ENCODE data around the gene C1orf141.

C1orf141 gene

GRCh38 chr1:67134695-67135094 is at the start of gene C1orf141:
TSS of gene C1orf141 (minus strand) at chr1:67134970. CDS start at chr1:67127240, 7,730 bp downstream.
- no peaks in the 10 kb centered on the region for H3K27me3 ChIP-seq (ENCODE audit: control insufficient read depth in 2 of 2, insufficient read depth in 2 of 2, low read length in 2 of 2)
- peak within 1 kb of the TSS in 1 of 2 donors; percentile 29 for H3K9ac ChIP-seq (ENCODE audit: low read depth in 1 of 2, low read length in 2 of 2)
- peak within 1 kb of the TSS in 1 of 2 donors; percentile 51 for H3K4me3 ChIP-seq (ENCODE audit: low read length in 2 of 2)
- no peaks in the 10 kb centered on the region for H3K36me3 ChIP-seq (ENCODE audit: control insufficient read depth in 2 of 2, insufficient read depth in 2 of 2, low read length in 2 of 2)
- no peaks in the 10 kb centered on the region for H3K9me3 ChIP-seq (ENCODE audit: control insufficient read depth in 2 of 2, low read length in 2 of 2)
- H3K27ac ChIP-seq (ENCODE audit: low read depth in 2 of 2, low read length in 2 of 2): no peak within 1 kb of the TSS
- H3K4me1 ChIP-seq (ENCODE audit: control insufficient read depth in 2 of 2, insufficient read depth in 2 of 2, low read length in 2 of 2): peaks cover 20 to 32% of the 10 kb centered on the region in 2 donors

GRCh38 chr1:67175530-67176087 is 40.8 kb upstream of the C1orf141 start:
- Histone ChIP-seq H3K9ac (ENCODE audit: low read depth in 1 of 2, low read length in 2 of 2) (no peak overlapping the region), H3K9me3 (ENCODE audit: control insufficient read depth in 2 of 2, low read length in 2 of 2) (no peaks in the 10 kb centered on the region), H3K36me3 (ENCODE audit: control insufficient read depth in 2 of 2, insufficient read depth in 2 of 2, low read length in 2 of 2) (no peaks in the 10 kb centered on the region), H3K27me3 (ENCODE audit: control insufficient read depth in 2 of 2, insufficient read depth in 2 of 2, low read length in 2 of 2) (no peaks in the 10 kb centered on the region), H3K4me1 (ENCODE audit: control insufficient read depth in 2 of 2, insufficient read depth in 2 of 2, low read length in 2 of 2) (no peaks in the 10 kb centered on the region), H3K4me3 (ENCODE audit: low read length in 2 of 2) (no peak overlapping the region), H3K27ac (ENCODE audit: low read depth in 2 of 2, low read length in 2 of 2) (no peak overlapping the region)

GRCh38 chr1:67174716-67175284 is 40.0 kb upstream of the C1orf141 start:
- no peak overlapping the region for H3K4me3 ChIP-seq (ENCODE audit: low read length in 2 of 2)
- no peak overlapping the region for H3K9ac ChIP-seq (ENCODE audit: low read depth in 1 of 2, low read length in 2 of 2)
- no peaks in the 10 kb centered on the region for H3K36me3 ChIP-seq (ENCODE audit: control insufficient read depth in 2 of 2, insufficient read depth in 2 of 2, low read length in 2 of 2)
- no peaks in the 10 kb centered on the region for H3K9me3 ChIP-seq (ENCODE audit: control insufficient read depth in 2 of 2, low read length in 2 of 2)
- no peaks in the 10 kb centered on the region for H3K4me1 ChIP-seq (ENCODE audit: control insufficient read depth in 2 of 2, insufficient read depth in 2 of 2, low read length in 2 of 2)
- no peak overlapping the region for H3K27ac ChIP-seq (ENCODE audit: low read depth in 2 of 2, low read length in 2 of 2)
- no peaks in the 10 kb centered on the region for H3K27me3 ChIP-seq (ENCODE audit: control insufficient read depth in 2 of 2, insufficient read depth in 2 of 2, low read length in 2 of 2)

GRCh38 chr1:67173988-67174387 is 39.2 kb upstream of the C1orf141 start:
- Histone ChIP-seq H3K4me1 (ENCODE audit: control insufficient read depth in 2 of 2, insufficient read depth in 2 of 2, low read length in 2 of 2) (no peaks in the 10 kb centered on the region), H3K9me3 (ENCODE audit: control insufficient read depth in 2 of 2, low read length in 2 of 2) (no peaks in the 10 kb centered on the region), H3K27me3 (ENCODE audit: control insufficient read depth in 2 of 2, insufficient read depth in 2 of 2, low read length in 2 of 2) (no peaks in the 10 kb centered on the region), H3K27ac (ENCODE audit: low read depth in 2 of 2, low read length in 2 of 2) (no peak overlapping the region), H3K36me3 (ENCODE audit: control insufficient read depth in 2 of 2, insufficient read depth in 2 of 2, low read length in 2 of 2) (no peaks in the 10 kb centered on the region), H3K9ac (ENCODE audit: low read depth in 1 of 2, low read length in 2 of 2) (no peak overlapping the region), H3K4me3 (ENCODE audit: low read length in 2 of 2) (no peak overlapping the region)

- H3K27me3 ChIP-seq (ENCODE audit: control insufficient read depth in 2 of 2, insufficient read depth in 2 of 2, low read length in 2 of 2): no peaks in the 10 kb centered on the region
- H3K36me3 ChIP-seq (ENCODE audit: control insufficient read depth in 2 of 2, insufficient read depth in 2 of 2, low read length in 2 of 2): no peaks in the 10 kb centered on the region
- H3K27ac ChIP-seq (ENCODE audit: low read depth in 2 of 2, low read length in 2 of 2): no peak overlapping the region
- H3K9me3 ChIP-seq (ENCODE audit: control insufficient read depth in 2 of 2, low read length in 2 of 2): no peaks in the 10 kb centered on the region
- H3K4me1 ChIP-seq (ENCODE audit: control insufficient read depth in 2 of 2, insufficient read depth in 2 of 2, low read length in 2 of 2): no peaks in the 10 kb centered on the region
- no peak overlapping the region for H3K9ac ChIP-seq (ENCODE audit: low read depth in 1 of 2, low read length in 2 of 2)
- H3K4me3 ChIP-seq (ENCODE audit: low read length in 2 of 2): no peak overlapping the region
These were observed 37.2 kb upstream of the C1orf141 start for GRCh38 chr1:67171978-67172377.

- no peak overlapping the region for H3K27ac ChIP-seq (ENCODE audit: low read depth in 2 of 2, low read length in 2 of 2)
- no peaks in the 10 kb centered on the region for H3K36me3 ChIP-seq (ENCODE audit: control insufficient read depth in 2 of 2, insufficient read depth in 2 of 2, low read length in 2 of 2)
These were observed 36.8 kb upstream of the C1orf141 start for GRCh38 chr1:67171574-67171955.

GRCh38 chr1:67170751-67171573 is 36.2 kb upstream of the C1orf141 start:
- Histone ChIP-seq H3K27me3 (ENCODE audit: control insufficient read depth in 2 of 2, insufficient read depth in 2 of 2, low read length in 2 of 2) (no peaks in the 10 kb centered on the region), H3K4me1 (ENCODE audit: control insufficient read depth in 2 of 2, insufficient read depth in 2 of 2, low read length in 2 of 2) (no peaks in the 10 kb centered on the region), H3K9ac (ENCODE audit: low read depth in 1 of 2, low read length in 2 of 2) (no peak overlapping the region), H3K36me3 (ENCODE audit: control insufficient read depth in 2 of 2, insufficient read depth in 2 of 2, low read length in 2 of 2) (no peaks in the 10 kb centered on the region), H3K9me3 (ENCODE audit: control insufficient read depth in 2 of 2, low read length in 2 of 2) (no peaks in the 10 kb centered on the region), H3K27ac (ENCODE audit: low read depth in 2 of 2, low read length in 2 of 2) (no peak overlapping the region), H3K4me3 (ENCODE audit: low read length in 2 of 2) (no peak overlapping the region)

More at GRCh38 chr1:67171574-67171955, 36.8 kb upstream of the C1orf141 start:
- H3K9ac ChIP-seq (ENCODE audit: low read depth in 1 of 2, low read length in 2 of 2): no peak overlapping the region
- no peaks in the 10 kb centered on the region for H3K9me3 ChIP-seq (ENCODE audit: control insufficient read depth in 2 of 2, low read length in 2 of 2)
- H3K4me1 ChIP-seq (ENCODE audit: control insufficient read depth in 2 of 2, insufficient read depth in 2 of 2, low read length in 2 of 2): no peaks in the 10 kb centered on the region
- no peak overlapping the region for H3K4me3 ChIP-seq (ENCODE audit: low read length in 2 of 2)
- H3K27me3 ChIP-seq (ENCODE audit: control insufficient read depth in 2 of 2, insufficient read depth in 2 of 2, low read length in 2 of 2): no peaks in the 10 kb centered on the region

GRCh38 chr1:67169932-67170331 is 35.2 kb upstream of the C1orf141 start:
- H3K27ac ChIP-seq (ENCODE audit: low read depth in 2 of 2, low read length in 2 of 2): no peak overlapping the region
- H3K27me3 ChIP-seq (ENCODE audit: control insufficient read depth in 2 of 2, insufficient read depth in 2 of 2, low read length in 2 of 2): no peaks in the 10 kb centered on the region
- no peaks in the 10 kb centered on the region for H3K4me1 ChIP-seq (ENCODE audit: control insufficient read depth in 2 of 2, insufficient read depth in 2 of 2, low read length in 2 of 2)
- H3K9ac ChIP-seq (ENCODE audit: low read depth in 1 of 2, low read length in 2 of 2): no peak overlapping the region
- no peaks in the 10 kb centered on the region for H3K9me3 ChIP-seq (ENCODE audit: control insufficient read depth in 2 of 2, low read length in 2 of 2)
- no peaks in the 10 kb centered on the region for H3K36me3 ChIP-seq (ENCODE audit: control insufficient read depth in 2 of 2, insufficient read depth in 2 of 2, low read length in 2 of 2)
- H3K4me3 ChIP-seq (ENCODE audit: low read length in 2 of 2): no peak overlapping the region

- H3K4me3 ChIP-seq (ENCODE audit: low read length in 2 of 2): no peak overlapping the region
- H3K4me1 ChIP-seq (ENCODE audit: control insufficient read depth in 2 of 2, insufficient read depth in 2 of 2, low read length in 2 of 2): no peaks in the 10 kb centered on the region
- H3K27ac ChIP-seq (ENCODE audit: low read depth in 2 of 2, low read length in 2 of 2): no peak overlapping the region
- H3K36me3 ChIP-seq (ENCODE audit: control insufficient read depth in 2 of 2, insufficient read depth in 2 of 2, low read length in 2 of 2): no peaks in the 10 kb centered on the region
- H3K9me3 ChIP-seq (ENCODE audit: control insufficient read depth in 2 of 2, low read length in 2 of 2): no peaks in the 10 kb centered on the region
- no peaks in the 10 kb centered on the region for H3K27me3 ChIP-seq (ENCODE audit: control insufficient read depth in 2 of 2, insufficient read depth in 2 of 2, low read length in 2 of 2)
- H3K9ac ChIP-seq (ENCODE audit: low read depth in 1 of 2, low read length in 2 of 2): no peak overlapping the region
These were observed 34.7 kb upstream of the C1orf141 start for GRCh38 chr1:67169496-67169895.

- no peak within 1 kb of the TSS for H3K4me3 ChIP-seq (ENCODE audit: low read length in 2 of 2)
- no peak within 1 kb of the TSS for H3K27ac ChIP-seq (ENCODE audit: low read depth in 2 of 2, low read length in 2 of 2)
- H3K27me3 ChIP-seq (ENCODE audit: control insufficient read depth in 2 of 2, insufficient read depth in 2 of 2, low read length in 2 of 2): no peaks in the 10 kb centered on the region
- no peaks in the 10 kb centered on the region for H3K9me3 ChIP-seq (ENCODE audit: control insufficient read depth in 2 of 2, low read length in 2 of 2)
- H3K36me3 ChIP-seq (ENCODE audit: control insufficient read depth in 2 of 2, insufficient read depth in 2 of 2, low read length in 2 of 2): no peaks in the 10 kb centered on the region
- H3K9ac ChIP-seq (ENCODE audit: low read depth in 1 of 2, low read length in 2 of 2): no peak within 1 kb of the TSS
- no peaks in the 10 kb centered on the region for H3K4me1 ChIP-seq (ENCODE audit: control insufficient read depth in 2 of 2, insufficient read depth in 2 of 2, low read length in 2 of 2)
These were observed 31.4 kb upstream of the C1orf141 start, which contains the start of gene IL23R for GRCh38 chr1:67166196-67166595. TSS of gene IL23R (plus strand) at chr1:67166454. CDS start at chr1:67168121, 1,667 bp downstream.

Data from mucosa of rectum (tissue), 2 donors.